ENCODE measurements around the gene ASB15.

ASB15 gene

GRCh38 chr7:123573341-123573740 lies 28.3 kb upstream of the ASB15 start:
- Mint-ChIP-seq H3K36me3 (ENCODE audit: low read depth) (no peaks in the 10 kb centered on the region), H3K27me3 (peaks cover 2% of the 10 kb centered on the region), H3K4me3 (no peak overlapping the region), H3K27ac (no peak overlapping the region), H3K4me1 (ENCODE audit: low read depth) (peaks cover 9% of the 10 kb centered on the region), H3K9me3 (no peaks in the 10 kb centered on the region)
- intact Hi-C loops (cut with micrococcal nuclease) = no loop called here

GRCh38 chr7:123573896-123574467 lies 27.6 kb upstream of the ASB15 start:
- peaks cover 2% of the 10 kb centered on the region for H3K27me3 Mint-ChIP-seq
- H3K4me3 Mint-ChIP-seq = no peak overlapping the region
- intact Hi-C loops (cut with micrococcal nuclease) = no loop called here
- peaks cover 7% of the 10 kb centered on the region for H3K4me1 Mint-ChIP-seq (ENCODE audit: low read depth)
- no peaks in the 10 kb centered on the region for H3K9me3 Mint-ChIP-seq
- H3K27ac Mint-ChIP-seq = no peak overlapping the region
- no peaks in the 10 kb centered on the region for H3K36me3 Mint-ChIP-seq (ENCODE audit: low read depth)

GRCh38 chr7:123579416-123579815 lies 22.2 kb upstream of the ASB15 start:
- Mint-ChIP-seq H3K4me1 (ENCODE audit: low read depth) (no peaks in the 10 kb centered on the region), H3K9me3 (no peaks in the 10 kb centered on the region), H3K27ac (no peak overlapping the region), H3K36me3 (ENCODE audit: low read depth) (no peaks in the 10 kb centered on the region), H3K4me3 (no peak overlapping the region), H3K27me3 (peaks cover 5% of the 10 kb centered on the region)
- intact Hi-C loops (cut with micrococcal nuclease) = loop anchor here (5.0 kb wide), 1 partner anchor 288 kb away; no protein-coding TSS in a partner anchor

- H3K27me3 Mint-ChIP-seq = peaks cover 5% of the 10 kb centered on the region
- H3K4me1 Mint-ChIP-seq (ENCODE audit: low read depth) = no peaks in the 10 kb centered on the region
- H3K4me3 Mint-ChIP-seq = no peak overlapping the region
- intact Hi-C loops (cut with micrococcal nuclease) = no loop called here
- H3K27ac Mint-ChIP-seq = no peak overlapping the region
- H3K9me3 Mint-ChIP-seq = no peaks in the 10 kb centered on the region
- no peaks in the 10 kb centered on the region for H3K36me3 Mint-ChIP-seq (ENCODE audit: low read depth)
Observed at GRCh38 chr7:123580406-123581161, 21.0 kb upstream of the ASB15 start.

GRCh38 chr7:123581162-123581459 lies 20.5 kb upstream of the ASB15 start:
- Mint-ChIP-seq H3K27ac (no peak overlapping the region), H3K4me1 (ENCODE audit: low read depth) (no peaks in the 10 kb centered on the region), H3K4me3 (no peak overlapping the region), H3K36me3 (ENCODE audit: low read depth) (no peaks in the 10 kb centered on the region), H3K9me3 (no peaks in the 10 kb centered on the region), H3K27me3 (peaks cover 4% of the 10 kb centered on the region)
- intact Hi-C loops (cut with micrococcal nuclease) = no loop called here

- intact Hi-C loops (cut with micrococcal nuclease) = no loop called here
- no peaks in the 10 kb centered on the region for H3K4me1 Mint-ChIP-seq (ENCODE audit: low read depth)
- no peak overlapping the region for H3K4me3 Mint-ChIP-seq
- peaks cover 3% of the 10 kb centered on the region for H3K27me3 Mint-ChIP-seq
- no peak overlapping the region for H3K27ac Mint-ChIP-seq
- H3K36me3 Mint-ChIP-seq (ENCODE audit: low read depth) = no peaks in the 10 kb centered on the region
- no peaks in the 10 kb centered on the region for H3K9me3 Mint-ChIP-seq
Observed at GRCh38 chr7:123583821-123584220, 17.8 kb upstream of the ASB15 start.

- H3K4me3 Mint-ChIP-seq = no peak overlapping the region
- H3K9me3 Mint-ChIP-seq = no peaks in the 10 kb centered on the region
- H3K36me3 Mint-ChIP-seq (ENCODE audit: low read depth) = no peaks in the 10 kb centered on the region
- no peaks in the 10 kb centered on the region for H3K4me1 Mint-ChIP-seq (ENCODE audit: low read depth)
- H3K27ac Mint-ChIP-seq = no peak overlapping the region
- H3K27me3 Mint-ChIP-seq = no peaks in the 10 kb centered on the region
- intact Hi-C loops (cut with micrococcal nuclease) = no loop called here
Observed at GRCh38 chr7:123588376-123588775, 13.2 kb upstream of the ASB15 start.

- Mint-ChIP-seq H3K27me3 (no peaks in the 10 kb centered on the region), H3K9me3 (no peaks in the 10 kb centered on the region), H3K36me3 (ENCODE audit: low read depth) (no peaks in the 10 kb centered on the region), H3K4me3 (no peak overlapping the region), H3K27ac (no peak overlapping the region), H3K4me1 (ENCODE audit: low read depth) (no peaks in the 10 kb centered on the region)
- intact Hi-C loops (cut with micrococcal nuclease) = no loop called here
Observed at GRCh38 chr7:123594813-123595241, 6.8 kb upstream of the ASB15 start.

GRCh38 chr7:123598657-123599056 lies 3.0 kb upstream of the ASB15 start:
- H3K27me3 Mint-ChIP-seq = no peaks in the 10 kb centered on the region
- no peak overlapping the region for H3K27ac Mint-ChIP-seq
- no peaks in the 10 kb centered on the region for H3K9me3 Mint-ChIP-seq
- intact Hi-C loops (cut with micrococcal nuclease) = no loop called here
- no peak overlapping the region for H3K4me3 Mint-ChIP-seq
- no peaks in the 10 kb centered on the region for H3K36me3 Mint-ChIP-seq (ENCODE audit: low read depth)
- no peaks in the 10 kb centered on the region for H3K4me1 Mint-ChIP-seq (ENCODE audit: low read depth)

- Mint-ChIP-seq H3K4me1 (ENCODE audit: low read depth) (no peaks in the 10 kb centered on the region), H3K9me3 (no peaks in the 10 kb centered on the region), H3K27ac (no peak overlapping the region), H3K4me3 (no peak overlapping the region), H3K36me3 (ENCODE audit: low read depth) (no peaks in the 10 kb centered on the region), H3K27me3 (no peaks in the 10 kb centered on the region)
- intact Hi-C loops (cut with micrococcal nuclease) = no loop called here
Observed at GRCh38 chr7:123599766-123600165, 1.9 kb upstream of the ASB15 start.

GRCh38 chr7:123600876-123601275 lies 745 bp upstream of the ASB15 start:
- Mint-ChIP-seq H3K9me3 (no peaks in the 10 kb centered on the region), H3K27me3 (no peaks in the 10 kb centered on the region), H3K27ac (no peak overlapping the region), H3K4me3 (no peak overlapping the region), H3K36me3 (ENCODE audit: low read depth) (no peaks in the 10 kb centered on the region), H3K4me1 (ENCODE audit: low read depth) (no peaks in the 10 kb centered on the region)
- intact Hi-C loops (cut with micrococcal nuclease) = no loop called here

GRCh38 chr7:123602648-123603047 lies 1.0 kb downstream of the ASB15 start:
- no peaks in the 10 kb centered on the region for H3K36me3 Mint-ChIP-seq (ENCODE audit: low read depth)
- no peaks in the 10 kb centered on the region for H3K27me3 Mint-ChIP-seq
- intact Hi-C loops (cut with micrococcal nuclease) = no loop called here
- no peaks in the 10 kb centered on the region for H3K4me1 Mint-ChIP-seq (ENCODE audit: low read depth)
- no peaks in the 10 kb centered on the region for H3K9me3 Mint-ChIP-seq
- no peak overlapping the region for H3K4me3 Mint-ChIP-seq
- no peak overlapping the region for H3K27ac Mint-ChIP-seq

GRCh38 chr7:123604739-123605138 lies 3.1 kb downstream of the ASB15 start:
- Mint-ChIP-seq H3K27ac (no peak overlapping the region), H3K36me3 (ENCODE audit: low read depth) (no peaks in the 10 kb centered on the region), H3K4me1 (ENCODE audit: low read depth) (no peaks in the 10 kb centered on the region), H3K27me3 (no peaks in the 10 kb centered on the region), H3K4me3 (no peak overlapping the region), H3K9me3 (no peaks in the 10 kb centered on the region)
- intact Hi-C loops (cut with micrococcal nuclease) = no loop called here

- H3K4me1 Mint-ChIP-seq (ENCODE audit: low read depth) = no peaks in the 10 kb centered on the region
- intact Hi-C loops (cut with micrococcal nuclease) = no loop called here
- H3K27me3 Mint-ChIP-seq = no peaks in the 10 kb centered on the region
- no peak overlapping the region for H3K27ac Mint-ChIP-seq
- H3K4me3 Mint-ChIP-seq = no peak overlapping the region
- H3K36me3 Mint-ChIP-seq (ENCODE audit: low read depth) = no peaks in the 10 kb centered on the region
- no peaks in the 10 kb centered on the region for H3K9me3 Mint-ChIP-seq
Observed at GRCh38 chr7:123607423-123607975, 5.9 kb downstream of the ASB15 start.

Measured in dendritic cell treated with granulocyte-macrophage colony-stimulating factor and Interleukin-4, amounts not matched to agents 40 ng/mL and 50 ng/mL, for 4 days (primary cell).